ACC112 (cell line): ENCODE results near the gene TSPAN18.

Experiments used
- H2AFZ ChIP-seq: fragments of 200-600 bp; sonication (generic); one replicate; pipeline ENCODE4 v1.6.0; 2017; ENCODE audit warnings: antibody characterized with exemption, low read length; ENCODE audit not compliant: unreplicated experiment
- H3K27ac ChIP-seq: fragments of 200-600 bp; sonication (generic); 2 replicates; pipeline ENCODE4 v1.5.1; 2014; ENCODE audit warnings: low read depth, mild to moderate bottlenecking, antibody characterized with exemption, low read length, moderate library complexity
- H3K27me3 ChIP-seq: fragments of 200-600 bp; sonication (generic); 2 replicates; pipeline ENCODE4 v1.6.1; 2014; ENCODE audit warnings: mild to moderate bottlenecking, antibody characterized with exemption, low read length, moderate library complexity, mixed read lengths; ENCODE audit not compliant: insufficient read depth
- H3K36me3 ChIP-seq: fragments of 200-600 bp; sonication (generic); 2 replicates; pipeline ENCODE4 v1.6.1; 2016; ENCODE audit warnings: mild to moderate bottlenecking, antibody characterized with exemption, low read length, moderate library complexity, mixed read lengths; ENCODE audit not compliant: insufficient read depth
- H3K4me1 ChIP-seq: fragments of 200-600 bp; sonication (generic); one replicate; pipeline ENCODE4 v1.6.1; 2016; ENCODE audit warnings: low read length, mixed read lengths; ENCODE audit not compliant: insufficient read depth, unreplicated experiment, control insufficient read depth
- H3K4me3 ChIP-seq: fragments of 200-600 bp; sonication (generic); 2 replicates; pipeline ENCODE4 v1.5.1; 2014; ENCODE audit warnings: mild to moderate bottlenecking, low read depth, low read length
- H3K79me2 ChIP-seq: fragments of 200-600 bp; sonication (generic); one replicate; pipeline ENCODE4 v1.6.0; 2016; ENCODE audit warnings: low read length; ENCODE audit not compliant: control insufficient read depth, unreplicated experiment, insufficient read depth

Gene TSPAN18

GRCh38 chr11:44834846-44835245, 108.1 kb downstream of the TSPAN18 start:
- peaks cover 29% of the 10 kb centered on the region for H3K27me3 ChIP-seq
- H3K36me3 ChIP-seq: no peaks in the 10 kb centered on the region
- no peak overlapping the region for H3K4me3 ChIP-seq
- H3K4me1 ChIP-seq: peaks cover 5% of the 10 kb centered on the region
- H3K27ac ChIP-seq: no peak overlapping the region
- H2AFZ ChIP-seq: no peak overlapping the region
- no peaks in the 10 kb centered on the region for H3K79me2 ChIP-seq

GRCh38 chr11:44835296-44835695, 108.5 kb downstream of the TSPAN18 start:
- no peak overlapping the region for H3K27ac ChIP-seq
- H2AFZ ChIP-seq: no peak overlapping the region
- no peak overlapping the region for H3K4me3 ChIP-seq
- no peaks in the 10 kb centered on the region for H3K79me2 ChIP-seq
- peaks cover 29% of the 10 kb centered on the region for H3K27me3 ChIP-seq
- no peaks in the 10 kb centered on the region for H3K36me3 ChIP-seq
- peaks cover 5% of the 10 kb centered on the region for H3K4me1 ChIP-seq

- Histone ChIP-seq H3K36me3 (no peaks in the 10 kb centered on the region), H2AFZ (no peak overlapping the region), H3K4me1 (peaks cover 5% of the 10 kb centered on the region), H3K79me2 (no peaks in the 10 kb centered on the region), H3K4me3 (no peak overlapping the region), H3K27me3 (peaks cover 29% of the 10 kb centered on the region), H3K27ac (no peak overlapping the region)
Observed at GRCh38 chr11:44835938-44836337, 109.2 kb downstream of the TSPAN18 start.

GRCh38 chr11:44837661-44838060, 110.9 kb downstream of the TSPAN18 start:
- Histone ChIP-seq H3K4me3 (no peak overlapping the region), H3K79me2 (no peaks in the 10 kb centered on the region), H3K27ac (no peak overlapping the region), H3K27me3 (peaks cover 13% of the 10 kb centered on the region), H3K4me1 (peaks cover 14% of the 10 kb centered on the region), H3K36me3 (no peaks in the 10 kb centered on the region), H2AFZ (no peak overlapping the region)

GRCh38 chr11:44839458-44840084, 112.8 kb downstream of the TSPAN18 start:
- Histone ChIP-seq H3K27me3 (no peaks in the 10 kb centered on the region), H3K79me2 (no peaks in the 10 kb centered on the region), H3K4me1 (peaks cover 14% of the 10 kb centered on the region), H3K4me3 (no peak overlapping the region), H2AFZ (no peak overlapping the region), H3K36me3 (no peaks in the 10 kb centered on the region), H3K27ac (no peak overlapping the region)

- H3K79me2 ChIP-seq: no peaks in the 10 kb centered on the region
- peaks cover 14% of the 10 kb centered on the region for H3K4me1 ChIP-seq
- no peak overlapping the region for H2AFZ ChIP-seq
- H3K27ac ChIP-seq: no peak overlapping the region
- H3K4me3 ChIP-seq: no peak overlapping the region
- H3K27me3 ChIP-seq: no peaks in the 10 kb centered on the region
- no peaks in the 10 kb centered on the region for H3K36me3 ChIP-seq
Observed at GRCh38 chr11:44840085-44840478, 113.3 kb downstream of the TSPAN18 start.

GRCh38 chr11:44840521-44841251, 113.9 kb downstream of the TSPAN18 start:
- no peak overlapping the region for H2AFZ ChIP-seq
- no peaks in the 10 kb centered on the region for H3K79me2 ChIP-seq
- no peak overlapping the region for H3K27ac ChIP-seq
- no peaks in the 10 kb centered on the region for H3K27me3 ChIP-seq
- H3K36me3 ChIP-seq: no peaks in the 10 kb centered on the region
- H3K4me1 ChIP-seq: peaks cover 14% of the 10 kb centered on the region
- H3K4me3 ChIP-seq: no peak overlapping the region

- Histone ChIP-seq H3K4me1 (peaks cover 14% of the 10 kb centered on the region), H3K27ac (peak overlapping the region; percentile 60), H3K79me2 (no peaks in the 10 kb centered on the region), H3K36me3 (no peaks in the 10 kb centered on the region), H2AFZ (no peak overlapping the region), H3K27me3 (no peaks in the 10 kb centered on the region), H3K4me3 (no peak overlapping the region)
Observed at GRCh38 chr11:44842220-44842619, 115.5 kb downstream of the TSPAN18 start.

- Histone ChIP-seq H2AFZ (no peak overlapping the region), H3K36me3 (no peaks in the 10 kb centered on the region), H3K4me1 (peaks cover 7% of the 10 kb centered on the region), H3K27ac (no peak overlapping the region), H3K27me3 (no peaks in the 10 kb centered on the region), H3K4me3 (no peak overlapping the region), H3K79me2 (no peaks in the 10 kb centered on the region)
Observed at GRCh38 chr11:44846852-44847251, 120.1 kb downstream of the TSPAN18 start.

- no peak overlapping the region for H3K27ac ChIP-seq
- no peak overlapping the region for H2AFZ ChIP-seq
- H3K79me2 ChIP-seq: no peaks in the 10 kb centered on the region
- no peaks in the 10 kb centered on the region for H3K36me3 ChIP-seq
- H3K27me3 ChIP-seq: no peaks in the 10 kb centered on the region
- H3K4me3 ChIP-seq: no peak overlapping the region
- peaks cover 3% of the 10 kb centered on the region for H3K4me1 ChIP-seq
Observed at GRCh38 chr11:44847316-44847715, 120.6 kb downstream of the TSPAN18 start.
